DOHH2 (cell line): ENCODE measurements around the gene HMGN4.

Experiments used
- H3F3A ChIP-seq: fragments of 200-600 bp; sonication (generic), shearing (Covaris generic); 2 replicates; pipeline ENCODE4 v1.6.0; 2016; ENCODE audit warnings: antibody characterized with exemption, mild to moderate bottlenecking; ENCODE audit not compliant: control insufficient read depth, insufficient read depth
- H3K27ac ChIP-seq: fragments of 200-600 bp; sonication (generic); 2 replicates; pipeline ENCODE4 v1.5.1; 2014; ENCODE audit warnings: low read depth, mild to moderate bottlenecking, low read length, moderate library complexity
- H3K27me3 ChIP-seq: fragments of 200-600 bp; sonication (generic); 2 replicates; pipeline ENCODE4 v1.6.1; 2014; ENCODE audit warnings: mild to moderate bottlenecking, low read length, mixed read lengths; ENCODE audit not compliant: control insufficient read depth
- H3K36me3 ChIP-seq: fragments of 200-600 bp; sonication (generic); 2 replicates; pipeline ENCODE4 v1.6.1; 2014; ENCODE audit warnings: mild to moderate bottlenecking, low read length, moderate library complexity, mixed read lengths; ENCODE audit not compliant: control insufficient read depth
- H3K4me1 ChIP-seq: fragments of 200-600 bp; sonication (generic); 2 replicates; pipeline ENCODE4 v1.6.1; 2014; ENCODE audit warnings: mild to moderate bottlenecking, low read length, mixed read lengths; ENCODE audit not compliant: control insufficient read depth
- H3K4me2 ChIP-seq: fragments of 200-600 bp; sonication (generic); 2 replicates; pipeline ENCODE4 v1.6.0; 2014; ENCODE audit warnings: mild to moderate bottlenecking, low read length, moderate library complexity
- H3K4me3 ChIP-seq: fragments of 200-600 bp; sonication (generic); 2 replicates; pipeline ENCODE4 v1.5.1; 2014; ENCODE audit warnings: mild to moderate bottlenecking, low read length, mixed read lengths
- H3K79me2 ChIP-seq: fragments of 200-600 bp; sonication (generic); 2 replicates; pipeline ENCODE4 v1.6.1; 2014; ENCODE audit warnings: mild to moderate bottlenecking, low read length, mixed read lengths; ENCODE audit not compliant: control insufficient read depth
- H3K9me2 ChIP-seq: fragments of 200-600 bp; sonication (generic); replicated peaks from 2 replicates; pipeline ENCODE4 v1.6.1; 2014; ENCODE audit warnings: mild to moderate bottlenecking, low read length, mixed read lengths; ENCODE audit not compliant: control insufficient read depth
- H3K9me3 ChIP-seq: fragments of 200-600 bp; sonication (generic); 2 replicates; pipeline ENCODE4 v1.6.1; 2014; ENCODE audit warnings: antibody characterized with exemption, low read length, mixed read lengths; ENCODE audit not compliant: control insufficient read depth, insufficient read depth
- H4K20me1 ChIP-seq: fragments of 200-600 bp; sonication (generic); 2 replicates; pipeline ENCODE4 v1.6.0; 2014; ENCODE audit warnings: low read depth, mild to moderate bottlenecking, antibody characterized with exemption, low read length, moderate library complexity; ENCODE audit not compliant: control insufficient read depth, insufficient read depth
- EZH2phosphoT487 ChIP-seq: fragments of 200-600 bp; sonication (generic); IDR thresholded peaks from 2 replicates; pipeline ENCODE4 v1.6.1; 2017; ENCODE audit warnings: borderline replicate concordance, mild to moderate bottlenecking, antibody characterized with exemption, low read length, moderate library complexity, mixed read lengths
- TF ChIP-seq, protein P1 (sequence below): fragments of 200-600 bp; sonication (generic); IDR thresholded peaks from one replicate; pipeline ENCODE4 v1.5.1; 2014; ENCODE audit warnings: antibody characterized with exemption, mild to moderate bottlenecking, low read depth, low read length; ENCODE audit not compliant: poor library complexity, severe bottlenecking

The HMGN4 gene

DNA sequence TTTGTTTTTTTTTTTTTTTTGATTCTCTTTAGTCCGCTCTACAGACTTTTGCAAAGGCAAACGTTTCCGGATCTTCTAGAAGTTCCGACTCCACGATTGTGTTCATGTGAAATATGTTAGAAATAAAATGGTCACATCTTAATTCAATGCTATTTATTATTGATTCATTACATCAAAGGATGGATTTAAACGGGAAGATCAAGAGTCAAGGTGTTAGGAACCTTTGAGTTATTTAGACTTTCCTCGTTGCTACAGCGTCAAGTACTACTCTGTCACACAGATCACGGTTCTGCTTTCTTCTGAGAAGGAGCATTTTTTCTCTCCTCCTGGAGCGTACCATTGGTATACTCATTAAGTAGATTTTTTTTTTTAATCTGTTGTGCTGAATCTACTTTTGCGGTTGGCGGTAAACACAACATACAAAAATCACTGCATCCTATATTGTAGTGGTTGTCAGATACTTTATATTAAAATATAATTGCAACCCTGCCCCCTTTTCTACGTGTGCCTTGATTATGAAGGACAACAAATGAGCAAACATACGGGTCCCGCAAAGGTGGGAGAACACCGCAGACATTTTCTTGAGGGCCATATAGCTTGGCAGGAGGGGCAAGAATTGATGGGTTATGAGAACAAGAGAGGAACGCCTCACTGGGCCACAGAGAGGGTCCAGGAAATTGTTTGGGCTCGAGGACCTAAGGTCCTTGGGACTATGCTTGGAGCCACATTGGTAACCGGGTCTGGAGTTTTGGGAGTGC is 17.5 kb downstream of the HMGN4 start:
- H4K20me1 ChIP-seq = no peaks in the 10 kb centered on the region
- H3K4me1 ChIP-seq = peaks cover 38% of the 10 kb centered on the region
- H3K9me2 ChIP-seq = no peaks in the 10 kb centered on the region
- peak overlapping the region; percentile 87 for H3K4me2 ChIP-seq
- H3K27me3 ChIP-seq = no peaks in the 10 kb centered on the region
- no peaks in the 10 kb centered on the region for H3K79me2 ChIP-seq
- TF ChIP-seq EZH2phosphoT487 = no peak
- TF ChIP-seq, protein P1, sequence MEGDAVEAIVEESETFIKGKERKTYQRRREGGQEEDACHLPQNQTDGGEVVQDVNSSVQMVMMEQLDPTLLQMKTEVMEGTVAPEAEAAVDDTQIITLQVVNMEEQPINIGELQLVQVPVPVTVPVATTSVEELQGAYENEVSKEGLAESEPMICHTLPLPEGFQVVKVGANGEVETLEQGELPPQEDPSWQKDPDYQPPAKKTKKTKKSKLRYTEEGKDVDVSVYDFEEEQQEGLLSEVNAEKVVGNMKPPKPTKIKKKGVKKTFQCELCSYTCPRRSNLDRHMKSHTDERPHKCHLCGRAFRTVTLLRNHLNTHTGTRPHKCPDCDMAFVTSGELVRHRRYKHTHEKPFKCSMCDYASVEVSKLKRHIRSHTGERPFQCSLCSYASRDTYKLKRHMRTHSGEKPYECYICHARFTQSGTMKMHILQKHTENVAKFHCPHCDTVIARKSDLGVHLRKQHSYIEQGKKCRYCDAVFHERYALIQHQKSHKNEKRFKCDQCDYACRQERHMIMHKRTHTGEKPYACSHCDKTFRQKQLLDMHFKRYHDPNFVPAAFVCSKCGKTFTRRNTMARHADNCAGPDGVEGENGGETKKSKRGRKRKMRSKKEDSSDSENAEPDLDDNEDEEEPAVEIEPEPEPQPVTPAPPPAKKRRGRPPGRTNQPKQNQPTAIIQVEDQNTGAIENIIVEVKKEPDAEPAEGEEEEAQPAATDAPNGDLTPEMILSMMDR = no peak
- peaks cover 25% of the 10 kb centered on the region for H3F3A ChIP-seq
- H3K36me3 ChIP-seq = no peaks in the 10 kb centered on the region
- H3K4me3 ChIP-seq = peak overlapping the region; percentile 99
- no peaks in the 10 kb centered on the region for H3K9me3 ChIP-seq
- H3K27ac ChIP-seq = no peak overlapping the region

DNA sequence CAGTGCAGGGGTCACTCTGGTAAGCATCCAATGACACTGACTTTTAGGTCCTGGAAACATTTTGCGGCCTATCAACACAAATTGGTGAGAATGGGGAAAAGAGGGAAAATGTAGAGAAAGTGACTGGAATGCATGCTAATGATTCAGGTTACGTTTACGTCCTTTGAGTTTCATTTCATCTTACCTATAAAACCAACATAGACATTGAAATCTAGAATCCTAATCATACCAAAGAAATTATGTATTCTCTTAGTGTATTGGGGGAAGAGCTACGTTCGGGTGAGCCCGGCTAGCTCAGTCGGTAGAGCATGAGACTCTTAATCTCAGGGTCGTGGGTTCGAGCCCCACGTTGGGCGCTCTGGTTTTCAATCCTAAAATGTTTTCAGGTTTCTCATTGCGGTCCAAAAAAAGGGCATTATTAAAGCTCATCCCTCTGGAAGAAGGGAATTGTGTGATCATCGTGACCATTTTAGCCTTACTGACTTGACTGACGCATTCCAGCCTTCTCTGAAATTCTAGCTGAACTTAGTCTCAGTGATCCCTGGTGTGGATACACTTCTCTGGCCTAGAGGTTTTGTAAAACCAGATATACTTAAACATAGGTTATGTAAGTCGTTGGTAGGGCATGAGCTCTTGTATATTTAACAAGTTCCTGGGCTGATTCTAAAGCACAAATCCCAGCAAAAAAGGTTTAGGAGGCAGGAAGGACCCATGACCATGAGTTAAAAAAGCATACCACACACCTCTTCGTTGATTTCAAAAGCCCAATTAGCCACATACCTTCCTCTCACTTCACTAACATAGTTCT is 18.3 kb downstream of the HMGN4 start:
- Histone ChIP-seq H3K4me3 (no peak overlapping the region), H3K36me3 (no peaks in the 10 kb centered on the region), H3F3A (peaks cover 23% of the 10 kb centered on the region), H3K27ac (no peak overlapping the region), H3K4me2 (peak overlapping the region; percentile 25; the same call in 1 of the 2 replicates), H3K4me1 (peaks cover 31% of the 10 kb centered on the region), H4K20me1 (no peaks in the 10 kb centered on the region), H3K79me2 (no peaks in the 10 kb centered on the region), H3K9me2 (no peaks in the 10 kb centered on the region), H3K9me3 (no peaks in the 10 kb centered on the region), H3K27me3 (no peaks in the 10 kb centered on the region)
- TF ChIP-seq, protein P1 = no peak
- no peak for TF ChIP-seq EZH2phosphoT487

DNA sequence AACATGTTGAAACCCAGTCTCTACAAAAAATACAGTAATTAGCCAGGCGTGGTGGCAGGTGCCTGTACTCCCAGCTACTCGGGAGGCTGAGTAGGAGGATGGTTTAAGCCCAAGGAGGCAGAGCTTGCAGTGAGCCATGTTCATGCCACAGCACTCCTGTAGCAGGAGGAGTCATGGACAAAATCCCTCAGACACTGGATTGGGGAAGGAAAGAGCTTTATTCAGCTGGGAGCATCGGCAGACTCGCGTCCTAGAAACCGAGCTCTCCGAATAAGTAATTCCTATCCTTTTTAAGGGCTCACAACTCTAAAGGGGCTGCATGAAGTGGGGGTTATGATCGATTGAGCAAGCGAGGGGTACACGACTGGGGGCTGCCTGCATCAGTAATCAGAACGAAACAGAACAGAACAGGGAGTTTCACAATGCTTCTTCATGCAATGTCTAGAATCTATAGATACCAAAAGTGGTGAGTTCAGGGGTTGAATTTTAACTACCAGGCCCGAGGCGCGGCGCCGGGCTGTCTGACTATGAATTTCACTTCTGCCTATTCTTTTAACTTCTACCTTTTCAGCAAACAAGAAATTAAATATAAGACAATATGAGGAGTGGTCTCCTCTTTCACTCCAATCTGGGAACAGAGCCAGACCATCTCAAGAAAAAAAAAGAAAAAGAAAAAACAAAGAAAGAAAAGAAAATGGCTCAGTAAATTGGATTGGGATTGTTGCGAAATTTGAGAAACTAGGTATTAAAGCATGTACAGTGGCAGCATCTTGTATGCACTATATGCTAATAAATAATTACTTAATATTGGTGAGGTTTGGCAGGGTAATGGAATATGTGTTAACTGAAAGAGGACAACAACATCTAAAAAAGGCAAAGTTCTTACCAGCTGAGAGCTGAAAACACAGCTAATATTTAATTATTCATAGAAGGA is 23.6 kb downstream of the HMGN4 start:
- Histone ChIP-seq H3F3A (0 out of 2 replicates have a peak, but pooled peaks cover under 1% of the 10 kb centered on the region), H3K27ac (no peak overlapping the region), H3K36me3 (no peaks in the 10 kb centered on the region), H3K4me3 (no peak overlapping the region), H3K4me2 (no peak overlapping the region), H3K79me2 (no peaks in the 10 kb centered on the region), H3K4me1 (peaks cover 6% of the 10 kb centered on the region; the same call in 1 of the 2 replicates), H3K27me3 (no peaks in the 10 kb centered on the region), H4K20me1 (no peaks in the 10 kb centered on the region), H3K9me3 (no peaks in the 10 kb centered on the region), H3K9me2 (no peaks in the 10 kb centered on the region)
- TF ChIP-seq, protein P1 = no peak
- no peak for TF ChIP-seq EZH2phosphoT487
